Naive B cell (primary cell): ENCODE measurements around the gene BTBD7. TPM values are rescaled to one million over a fixed set of nuclear protein-coding genes. Genes with fewer than 3 reads are reported as not detected.

Experiments used
- ATAC-seq, 2 donors: fragments of 150-1000 bp; cut with Tn5 transposase; 2 replicates each; pipeline ENCODE4 v1.10.0; 2021; ENCODE audit warnings: low read depth in 2 of 2, mild to moderate bottlenecking in 2 of 2, moderate library complexity in 2 of 2
- DNase-seq: peaks from one replicate; pipeline ENCODE4 v3.0.0; 2022
- H3K27ac Mint-ChIP-seq, 6 donors: one replicate each; pipeline ENCODE4 v1.8.0; 2020 to 2022; ENCODE audit warnings: mild to moderate bottlenecking in 6 of 6, mixed read lengths in 6 of 6, moderate library complexity in 5 of 6, inconsistent platforms in 2 of 6
- H3K27me3 Mint-ChIP-seq, 3 donors: one replicate each; pipeline ENCODE4 v1.8.0; 2021 to 2022; ENCODE audit warnings: mixed read lengths in 3 of 3, mild to moderate bottlenecking in 1 of 3
- H3K36me3 Mint-ChIP-seq, 2 donors: one replicate each; pipeline ENCODE4 v1.8.0; 2020 to 2022; ENCODE audit warnings: mixed read lengths in 2 of 2, inconsistent platforms in 1 of 2, mild to moderate bottlenecking in 1 of 2
- H3K4me1 Mint-ChIP-seq, 3 donors: one replicate each; pipeline ENCODE4 v1.8.0; 2020 to 2022; ENCODE audit warnings: mixed read lengths in 3 of 3, inconsistent platforms in 1 of 3, mild to moderate bottlenecking in 1 of 3, moderate library complexity in 1 of 3
- H3K4me3 Mint-ChIP-seq, 8 donors: one replicate each; pipeline ENCODE4 v1.8.0; 2020 to 2022; ENCODE audit warnings: mild to moderate bottlenecking in 8 of 8, mixed read lengths in 8 of 8, moderate library complexity in 8 of 8, inconsistent platforms in 2 of 8
- H3K9me3 Mint-ChIP-seq, 7 donors: one replicate each; pipeline ENCODE4 v1.8.0; 2020 to 2022; ENCODE audit warnings: mixed read lengths in 7 of 7, mild to moderate bottlenecking in 5 of 7, inconsistent platforms in 2 of 7, moderate library complexity in 1 of 7
- polyA plus RNA-seq, 6 donors: library from polyadenylated mRNA; unstranded; fragments of 300-500 nt; fragmentation: Illumina TruSeq; gene quantifications; one replicate each; pipeline ENCODE4 v1.2.3, GENCODE V29; 2021; ENCODE audit warnings: low read depth in 6 of 6

Gene BTBD7
- polyA plus RNA-seq, 6 donors from 2014 or later, result 7.0 to 12.1 (median 9.6) TPM

DNA sequence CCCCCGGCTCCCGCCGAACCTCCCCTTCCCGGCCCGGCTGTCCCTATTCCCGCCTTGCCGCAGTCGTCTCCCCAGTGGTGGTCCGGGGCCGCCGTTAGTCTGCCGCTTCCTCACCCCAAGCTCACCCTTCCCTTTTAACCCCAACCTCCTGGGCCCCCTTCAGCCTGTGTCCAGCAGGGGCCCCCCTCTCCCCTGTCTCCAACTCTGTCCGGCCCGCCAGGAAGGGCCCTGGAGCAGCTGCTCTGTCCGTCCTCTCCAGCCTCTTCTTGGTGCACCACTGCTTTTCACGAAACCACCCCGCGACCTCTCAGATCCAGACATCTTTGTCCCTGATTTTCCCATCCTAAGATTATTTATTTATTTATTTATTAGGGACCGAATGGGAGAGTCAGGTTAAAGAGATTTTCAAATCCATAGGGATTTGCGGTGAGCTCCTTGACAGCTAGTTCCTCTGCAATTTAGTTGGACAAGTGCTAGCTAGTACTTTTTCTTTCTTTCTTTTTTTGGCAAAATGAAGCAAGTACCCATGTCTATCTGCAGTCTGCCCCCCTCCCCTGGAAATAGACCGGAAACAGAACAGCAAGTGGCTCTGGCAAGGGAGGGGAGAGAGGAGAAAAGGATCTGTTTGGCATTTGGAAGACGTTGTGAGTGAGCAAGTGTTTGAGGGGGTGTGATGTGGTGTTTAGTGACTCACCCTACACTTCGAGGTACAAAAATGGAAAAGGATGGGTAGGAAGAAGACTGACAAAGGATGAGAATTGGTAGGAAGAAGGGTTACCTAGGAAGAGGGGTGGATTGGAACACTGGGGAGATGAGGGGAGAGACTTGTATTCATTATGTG, 125.1 kb downstream of the BTBD7 start:
- peak overlapping the region; percentile 95 to 100 (median 98) for H3K4me3 Mint-ChIP-seq
- peak overlapping the region; percentile 0 to 91 (median 54) for H3K27ac Mint-ChIP-seq
- H3K4me1 Mint-ChIP-seq, result peaks cover 35 to 76% (median 59%) of the 10 kb centered on the region in 3 donors
- H3K27me3 Mint-ChIP-seq, result no peaks in the 10 kb centered on the region
- peaks cover 0 to 11% of the 10 kb centered on the region in 2 donors for H3K36me3 Mint-ChIP-seq
- ATAC-seq (peak; percentile 19 to 25), DNase-seq (peak; percentile 11)
- no peaks in the 10 kb centered on the region for H3K9me3 Mint-ChIP-seq

DNA sequence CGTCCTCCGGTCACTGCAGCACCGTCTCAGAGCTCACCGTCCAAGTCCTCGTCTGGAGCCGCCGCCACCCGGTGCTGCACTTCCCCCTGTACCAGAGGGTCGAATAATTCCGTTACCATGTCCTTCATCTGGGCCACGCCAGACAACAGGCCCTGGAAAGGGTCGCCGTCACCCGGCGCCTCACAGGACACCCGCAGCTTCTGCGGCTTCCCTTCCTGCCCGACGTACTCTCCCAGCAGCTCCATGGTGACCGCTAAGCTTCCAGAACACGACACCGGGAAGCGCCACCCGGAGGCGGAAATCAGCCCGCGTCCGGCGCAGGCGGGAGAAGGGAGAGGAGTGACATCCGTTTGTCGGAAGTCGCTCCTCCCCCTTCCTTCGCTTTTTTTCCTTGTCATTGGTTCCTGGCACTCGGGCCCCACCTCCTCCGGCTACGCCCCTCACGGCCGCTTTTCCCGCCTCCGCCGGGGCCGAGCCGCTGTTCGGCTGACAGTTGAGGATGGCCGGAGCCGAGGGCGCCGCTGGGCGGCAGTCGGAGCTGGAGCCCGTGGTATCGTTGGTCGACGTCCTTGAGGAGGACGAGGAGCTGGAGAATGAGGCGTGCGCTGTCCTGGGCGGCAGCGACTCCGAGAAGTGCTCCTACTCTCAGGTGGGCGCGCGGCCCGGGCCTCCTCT, 125.9 kb downstream of the BTBD7 start, which contains the start of the genes GON7 and UBR7:
TSS of gene GON7 (minus strand) at position 273 of the 675 bp plus-strand sequence. CDS start at position 245, 28 bp downstream.
TSS of gene UBR7 (plus strand) at position 464 of the 675 bp plus-strand sequence. CDS start at position 500, 36 bp downstream.
- peak within 1 kb of the TSS; percentile 95 to 100 (median 98) for H3K4me3 Mint-ChIP-seq
- no peaks in the 10 kb centered on the region for H3K27me3 Mint-ChIP-seq

DNA sequence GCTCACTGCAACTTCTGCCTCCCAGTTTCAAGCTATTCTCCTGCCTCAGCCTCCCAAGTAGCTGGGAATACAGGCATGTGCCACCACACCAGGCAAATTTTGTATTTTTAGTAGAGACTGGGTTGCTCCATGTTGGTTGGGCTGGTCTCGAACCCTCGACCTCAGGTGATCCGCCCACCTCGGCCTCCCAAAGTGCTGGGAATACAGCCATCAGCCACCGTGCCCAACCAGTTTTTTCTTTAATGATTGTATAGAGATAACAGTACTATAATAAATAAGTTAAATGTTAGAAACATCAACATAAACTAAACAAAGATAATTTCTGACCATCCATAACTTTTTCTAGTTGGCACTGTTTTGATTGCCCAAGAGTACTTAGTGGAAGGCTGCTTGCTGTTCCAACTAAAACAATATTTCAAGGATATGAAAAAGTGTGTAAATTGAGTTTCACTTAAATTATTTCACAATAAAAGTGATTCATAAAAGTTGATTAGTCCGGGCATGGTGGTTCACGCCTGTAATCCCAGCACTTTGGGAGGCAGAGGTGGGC, 131.6 kb downstream of the BTBD7 start:
- DNase-seq (no peak), ATAC-seq (no peak)
- Mint-ChIP-seq H3K4me3 (no peak overlapping the region), H3K36me3 (peaks cover 0 to 3% of the 10 kb centered on the region in 2 donors), H3K4me1 (peaks cover 16 to 31% (median 22%) of the 10 kb centered on the region in 3 donors), H3K27me3 (no peaks in the 10 kb centered on the region), H3K9me3 (no peaks in the 10 kb centered on the region), H3K27ac (peak overlapping the region in 1 of 6 donors; percentile 12)

More for the DNA sequence above, 125.9 kb downstream of the BTBD7 start, which contains the start of the genes GON7 and UBR7:
- H3K27ac Mint-ChIP-seq, result peak within 1 kb of the TSS; percentile 91 to 98 (median 94)
- ATAC-seq (peak; percentile 88 to 91), DNase-seq (peak; percentile 86)
- H3K36me3 Mint-ChIP-seq, result peaks cover 0 to 8% of the 10 kb centered on the region in 2 donors
- H3K9me3 Mint-ChIP-seq, result no peaks in the 10 kb centered on the region
- H3K4me1 Mint-ChIP-seq, result peaks cover 35 to 73% (median 52%) of the 10 kb centered on the region in 3 donors

DNA sequence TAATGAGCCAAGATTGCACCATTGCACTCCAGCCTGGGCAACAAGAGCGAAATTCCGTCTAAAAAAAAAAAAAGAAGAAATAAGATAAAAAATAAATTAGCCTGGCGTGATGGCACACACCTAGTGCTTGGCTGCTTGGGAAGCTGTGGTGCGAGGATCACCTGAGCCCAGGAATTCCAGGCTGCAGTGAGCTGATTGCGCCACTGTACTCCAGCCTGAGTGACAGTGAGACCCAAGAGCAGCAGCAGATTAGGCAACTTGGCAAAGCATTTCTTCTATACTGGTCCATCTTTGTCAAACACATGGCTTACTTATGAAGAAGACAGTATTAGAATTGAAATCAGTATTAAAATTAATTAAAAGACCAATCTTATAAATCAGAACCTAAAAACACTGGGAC, 132.3 kb downstream of the BTBD7 start:
- no peak overlapping the region for H3K4me3 Mint-ChIP-seq
- H3K27ac Mint-ChIP-seq, result no peak overlapping the region
- no peak for ATAC-seq
- H3K36me3 Mint-ChIP-seq, result peaks cover 0 to 3% of the 10 kb centered on the region in 2 donors
- DNase-seq, result no peak
- H3K9me3 Mint-ChIP-seq, result no peaks in the 10 kb centered on the region
- no peaks in the 10 kb centered on the region for H3K27me3 Mint-ChIP-seq
- peaks cover 13 to 24% (median 15%) of the 10 kb centered on the region in 3 donors for H3K4me1 Mint-ChIP-seq

DNA sequence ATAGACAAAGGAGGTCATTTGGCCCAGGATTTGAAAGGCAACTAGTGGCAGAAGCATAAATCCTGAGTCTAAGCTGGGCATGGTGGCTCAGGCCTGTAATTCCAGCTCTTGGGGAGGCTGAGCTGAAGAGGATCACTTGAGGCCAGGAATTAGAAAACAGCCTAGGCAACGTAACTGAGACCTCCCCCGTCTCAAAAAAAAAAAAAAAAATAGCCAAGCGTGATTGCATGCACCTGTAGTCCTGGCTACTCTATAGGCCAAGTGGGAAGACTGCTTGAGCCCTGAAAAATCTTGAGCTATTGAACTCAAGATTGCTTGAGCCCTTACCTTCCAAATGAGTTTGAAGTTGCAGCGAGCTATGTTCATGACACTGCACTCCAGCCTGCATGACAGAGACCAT, 133.8 kb downstream of the BTBD7 start:
- DNase-seq (no peak), ATAC-seq (no peak)
- Mint-ChIP-seq H3K27me3 (no peaks in the 10 kb centered on the region), H3K36me3 (peaks cover 0 to 3% of the 10 kb centered on the region in 2 donors), H3K4me1 (peaks cover 3 to 9% (median 4%) of the 10 kb centered on the region in 3 donors), H3K4me3 (no peak overlapping the region), H3K9me3 (no peaks in the 10 kb centered on the region), H3K27ac (no peak overlapping the region)

DNA sequence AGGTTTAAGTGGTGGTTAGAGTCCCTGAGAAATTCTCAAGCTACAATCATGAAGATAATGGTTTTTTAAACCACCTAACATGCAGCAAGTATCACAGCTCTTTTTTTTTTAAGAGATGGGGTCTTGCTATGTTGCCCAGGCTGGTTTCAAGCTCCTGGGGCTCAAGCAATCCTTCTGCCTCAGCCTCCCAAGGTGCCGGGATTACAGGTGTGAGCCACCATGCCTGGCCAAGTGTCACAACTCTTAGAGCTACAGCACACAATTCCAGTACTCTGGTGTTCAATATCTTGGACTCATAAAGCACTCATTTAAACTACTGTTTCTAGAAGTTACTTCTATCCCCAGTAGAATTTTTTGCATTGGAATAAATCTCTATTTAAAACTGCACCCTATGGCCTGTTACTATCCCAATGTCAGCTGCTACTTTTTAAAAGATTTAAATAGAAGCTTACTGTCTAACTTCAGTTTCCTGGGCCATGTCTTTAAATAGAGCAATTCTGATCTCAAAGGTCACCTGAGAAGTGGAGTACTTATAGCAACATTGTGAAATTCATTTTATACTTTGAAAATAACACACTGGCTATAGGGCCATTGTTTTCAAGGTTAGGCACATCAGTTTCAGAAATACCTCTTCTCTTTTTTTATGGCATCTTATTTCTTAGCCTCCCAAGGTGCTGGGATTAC, 137.4 kb downstream of the BTBD7 start:
- H3K27me3 Mint-ChIP-seq, result no peaks in the 10 kb centered on the region
- no peaks in the 10 kb centered on the region for H3K9me3 Mint-ChIP-seq
- no peak overlapping the region for H3K4me3 Mint-ChIP-seq
- peaks cover 0 to 5% (median 4%) of the 10 kb centered on the region in 3 donors for H3K4me1 Mint-ChIP-seq
- no peaks in the 10 kb centered on the region for H3K36me3 Mint-ChIP-seq
- DNase-seq (no peak), ATAC-seq (no peak)
- H3K27ac Mint-ChIP-seq, result no peak overlapping the region

Other genes starting within 250 kb of the BTBD7 start
- 10 to 100 TPM in 5 of 6 donors, 1 to 10 TPM in 1; 8.5 to 20.1 (median 16.2) TPM for gene ITPK1, start 217.1 kb downstream of the BTBD7 start, polyA plus RNA-seq
- 100 to 1,000 TPM in 1 of 6 donors, 10 to 100 TPM in 5; 64.6 to 100 (median 82.0) TPM for gene MOAP1, start 148.1 kb downstream of the BTBD7 start, polyA plus RNA-seq
- gene LYSET, start 147.7 kb downstream of the BTBD7 start, polyA plus RNA-seq, result 10 to 100 TPM; 33.0 to 71.6 (median 58.6) TPM
- 10 to 100 TPM; 15.8 to 23.5 (median 21.6) TPM for gene GON7, start 126.0 kb downstream of the BTBD7 start, polyA plus RNA-seq
- 10 to 100 TPM; 31.7 to 45.5 (median 38.6) TPM for gene UBR7, start 125.8 kb downstream of the BTBD7 start, polyA plus RNA-seq
- gene COX8C, start 14.1 kb upstream of the BTBD7 start, polyA plus RNA-seq, result not detected
- under 1 TPM in 2 of 6 donors, not detected in 4; 0.03 TPM for gene UNC79, start 97.9 kb upstream of the BTBD7 start, polyA plus RNA-seq